Measurements from ENCODE around the gene ZSCAN5B.

GRCh38 chr19:56222901-56223300, 25.3 kb upstream of the ZSCAN5B start:
- TF ChIP-seq CTCF (IDR thresholded peaks at IDR 0.05; ENCODE audit: insufficient read depth, low read length, poor library complexity, severe bottlenecking): no peak
- no peak for TF ChIP-seq EZH2phosphoT487 (conservative IDR thresholded peaks at IDR 0.05; ENCODE audit: low read length)

Data from SU-DHL-6 (cell line).